GM12878 (cell line): ENCODE measurements around the gene COTL1. TPM values are rescaled to one million over a fixed set of nuclear protein-coding genes. Genes with fewer than 3 reads are reported as not detected.

Experiments
- ATAC-seq: fragments of 200-7000 bp; cut with Tn5 transposase; 3 replicates; pipeline ENCODE4 v1.9.1; 2020; ENCODE audit warnings: mild to moderate bottlenecking, moderate library complexity
- BruUV-seq: library from RNA; stranded (reverse); fragments of 400-500 nt; replicated peaks from 2 replicates; lab custom pipeline; 2021; lab: Mats Ljungman, UMichigan
- CTCF ChIA-PET: fragments of 300-600 bp; sonication (Branson Sonifier 250); formaldehyde crosslinking; extraction: SDS; loops from one replicate; lab custom pipeline; 2021; ENCODE audit warnings: inconsistent platforms; lab: Yijun Ruan, JAX
- POLR2A ChIA-PET: fragments of 350-600 bp; formaldehyde crosslinking; extraction: SDS; loops from one replicate; lab custom pipeline; 2021; ENCODE audit warnings: inconsistent platforms; lab: Charles Lee
- RAD21 ChIA-PET: fragments of 300-600 bp; sonication (Branson Sonifier 250); formaldehyde crosslinking; loops from one replicate; lab custom pipeline; 2023; ENCODE audit warnings: antibody characterized with exemption; ENCODE audit not compliant: unreplicated experiment; lab: Charles Lee
- SMC1A ChIA-PET: fragments of 300-600 bp; sonication (Branson Sonifier 250); formaldehyde crosslinking; loops from one replicate; lab custom pipeline; 2023; ENCODE audit not compliant: unreplicated experiment, uncharacterized antibody; lab: Charles Lee
- DNase-seq: peaks from one replicate; pipeline ENCODE4 v3.0.0-alpha.2; 2011; ENCODE audit warnings: low read depth, low spot score
- FAIRE-seq: peaks from 3 replicates; lab custom pipeline; 2011; peaks lifted over from hg19 to GRCh38; lab: Jason Lieb, UNC
- H2AFZ ChIP-seq: 2 replicates; pipeline ENCODE4 v1.6.0; 2011; ENCODE audit warnings: low read depth, low read length, control low read depth; ENCODE audit not compliant: control insufficient read depth
- H3K27ac ChIP-seq: 2 replicates; pipeline ENCODE4 v1.5.1; 2011; ENCODE audit warnings: control low read depth; ENCODE audit not compliant: control insufficient read depth, insufficient read depth
- H3K27me3 ChIP-seq, 2 experiments: replicated peaks in 1 of 2; 2 replicates each; pipeline versions ENCODE4 v1.6.0 to v1.6.1; 2011; ENCODE audit warnings: low read length in 1 of 2; ENCODE audit not compliant: control insufficient read depth in 2 of 2, insufficient read depth in 2 of 2
- H3K36me3 ChIP-seq, 2 experiments: 2 replicates each; pipeline ENCODE4 v1.5.1; 2011; ENCODE audit warnings: low read length in 1 of 2; ENCODE audit not compliant: control insufficient read depth in 2 of 2, insufficient read depth in 2 of 2
- H3K4me1 ChIP-seq: 2 replicates; pipeline ENCODE4 v1.6.1; 2011; ENCODE audit warnings: mild to moderate bottlenecking, low read length, moderate library complexity, mixed read lengths; ENCODE audit not compliant: control insufficient read depth, insufficient read depth
- H3K4me2 ChIP-seq: 2 replicates; pipeline ENCODE4 v1.6.0; 2011; ENCODE audit warnings: control low read depth; ENCODE audit not compliant: control insufficient read depth, insufficient read depth
- H3K4me3 ChIP-seq: fragments of 200-600 bp; sonication (generic); 2 replicates; pipeline ENCODE4 v1.5.1; 2016
- H3K79me2 ChIP-seq: 2 replicates; pipeline ENCODE4 v1.6.0; 2011; ENCODE audit warnings: low read length; ENCODE audit not compliant: control insufficient read depth, insufficient read depth
- H3K9ac ChIP-seq: 2 replicates; pipeline ENCODE4 v1.8.0; 2011; ENCODE audit warnings: low read length, control low read depth, mixed read lengths; ENCODE audit not compliant: control insufficient read depth, insufficient read depth
- H3K9me3 ChIP-seq: replicated peaks from 3 replicates; pipeline ENCODE4 v1.5.1; 2011; ENCODE audit warnings: mild to moderate bottlenecking, low read length; ENCODE audit not compliant: control insufficient read depth, insufficient read depth
- H4K20me1 ChIP-seq: 2 replicates; pipeline ENCODE4 v1.6.0; 2011; ENCODE audit not compliant: control insufficient read depth, insufficient read depth
- BHLHE40 ChIP-seq, 2 experiments: fragments of 450-650 bp in 1 of 2; IDR thresholded peaks; 2 replicates each; pipeline ENCODE4 v1.6.1; 2011 to 2017; ENCODE audit warnings: low read depth in 2 of 2, borderline replicate concordance in 1 of 2, improper control_type of control experiment in 1 of 2, low read length in 1 of 2, mild to moderate bottlenecking in 1 of 2
- CBFB ChIP-seq: IDR thresholded peaks from 2 replicates; pipeline ENCODE4 v1.6.1; 2016; ENCODE audit warnings: antibody characterized with exemption, low read depth
- EED ChIP-seq: sonication (generic); IDR thresholded peaks from 2 replicates; pipeline ENCODE4 v1.6.1; 2016; ENCODE audit warnings: antibody characterized with exemption, low read depth
- GABPA ChIP-seq: IDR thresholded peaks from 2 replicates; pipeline ENCODE4 v1.6.1; 2014; ENCODE audit warnings: antibody characterized with exemption, low read depth, mild to moderate bottlenecking, inconsistent platforms
- HSF1 ChIP-seq: fragments of 150-350 bp; IDR thresholded peaks from 2 replicates; pipeline ENCODE4 v1.6.1; 2014; ENCODE audit warnings: mild to moderate bottlenecking, low read depth, low read length
- NFIC ChIP-seq: IDR thresholded peaks from 2 replicates; pipeline ENCODE4 v1.6.1; 2012; ENCODE audit warnings: low read depth, mild to moderate bottlenecking, inconsistent platforms, low read length, moderate library complexity
- NRF1 ChIP-seq: conservative IDR thresholded peaks from 2 replicates; pipeline ENCODE4 v1.6.1; 2011; ENCODE audit warnings: mild to moderate bottlenecking, low read depth, low read length, improper control_type of control experiment
- PAX8 ChIP-seq: fragments of 450-650 bp; IDR thresholded peaks from 2 replicates; pipeline ENCODE4 v1.6.1; 2017; ENCODE audit warnings: mild to moderate bottlenecking, moderate library complexity
- RELA ChIP-seq: fragments of 450-650 bp; IDR thresholded peaks from 2 replicates; pipeline ENCODE4 v1.8.0; 2014; ENCODE audit warnings: borderline replicate concordance; ENCODE audit not compliant: partially characterized antibody
- SPI1 ChIP-seq: IDR thresholded peaks from 2 replicates; pipeline ENCODE4 v1.6.1; 2011; ENCODE audit warnings: low read depth, mild to moderate bottlenecking, low read length, moderate library complexity, borderline replicate concordance; ENCODE audit not compliant: insufficient read depth
- TCF3 ChIP-seq: IDR thresholded peaks from 2 replicates; pipeline ENCODE4 v1.6.1; 2012; ENCODE audit warnings: low read depth, mild to moderate bottlenecking, low read length, borderline replicate concordance; ENCODE audit not compliant: insufficient read depth
- WGBS: methylation state at CpG from one replicate; pipeline ENCODE4 v1.1.6; 2016; ENCODE audit warnings: low lambda C conversion rate; ENCODE audit not compliant: insufficient replicate concordance, insufficient coverage; ENCODE audit errors: missing lambda C conversion rate; 5-methylcytosine and 5-hydroxymethylcytosine counted together
- in situ Hi-C: fragments of 300-500 bp; cut with MboI; formaldehyde crosslinking; loops from 9 replicates; pipeline ENCODE4 v1.14.3; 2018; ENCODE audit warnings: mixed read lengths
- intact Hi-C: fragments of 100-400 bp; cut with micrococcal nuclease; formaldehyde crosslinking; loops from one replicate; pipeline ENCODE4 v1.14.2; 2022; ENCODE audit not compliant: unreplicated experiment
- polyA plus RNA-seq, 11 experiments: library from polyadenylated mRNA; depleted of rRNA in 4 of 11; unstranded in 6 of 11; stranded (reverse) in 5 of 11; fragments of >200 nt; fragmentation: Nextera tagmentation in 4 of 11; fragmentation: Illumina TruSeq in 1 of 11; extraction: Ambion mirVana in 4 of 11; extraction: Trizol in 1 of 11; gene quantifications; 1 replicate in 1 of 11; 2 replicates in 10 of 11; pipeline versions ENCODE4 v1.2.1 to v1.2.3, GENCODE V29; 2011 to 2016; ENCODE audit warnings: inconsistent platforms in 2 of 11, missing spikeins in 2 of 11, low read depth in 1 of 11
- total RNA-seq, 4 experiments: library from RNA; depleted of rRNA in 3 of 4; stranded (reverse); fragments of >200 nt in 3 of 4; fragmentation: Illumina TruSeq in 1 of 4; extraction: Trizol in 1 of 4; gene quantifications; 2 replicates each; pipeline versions ENCODE4 v1.2.1 to v1.2.3, GENCODE V29; 2013 to 2021

Gene COTL1
- total and polyA plus RNA-seq, 10 of the 15 experiments (the other 5 are each of a cell fraction or from before 2014, with no cell fraction given), result 140 to 894 (median 330) TPM

GRCh38 chr16:84625556-84625955 lies 7.7 kb upstream of the COTL1 start:
- Histone ChIP-seq H4K20me1 (no peaks in the 10 kb centered on the region), H3K4me1 (peaks cover 26% of the 10 kb centered on the region), H3K27ac (no peak overlapping the region), H3K36me3 (no peaks in the 10 kb centered on the region), H2AFZ (no peak overlapping the region), H3K79me2 (no peaks in the 10 kb centered on the region), H3K27me3 (no peaks in the 10 kb centered on the region), H3K4me2 (no peak overlapping the region), H3K9ac (no peak overlapping the region), H3K9me3 (no peaks in the 10 kb centered on the region), H3K4me3 (no peak overlapping the region)
- in situ Hi-C loops, result loop anchor here (10.0 to 25.0 kb wide), 2 partner anchors 337 to 351 kb away; no protein-coding TSS in a partner anchor
- SMC1A ChIA-PET, result interaction anchor here (1.0 to 2.0 kb wide), 3 partner anchors 100 to 115 kb away, joined by 3 to 10 read pairs (median 4); no protein-coding TSS in a partner anchor
- POLR2A ChIA-PET, result no interaction called here
- no peak for DNase-seq
- no peak for ATAC-seq
- no peak for TF ChIP-seq EED
- no peak for TF ChIP-seq NFIC
- TF ChIP-seq RELA, result no peak
- no peak for TF ChIP-seq SPI1
- TF ChIP-seq PAX8, result no peak
- TF ChIP-seq HSF1, result no peak
- no peak for TF ChIP-seq BHLHE40 (IDR thresholded peaks at IDR 0.05; ENCODE audit: borderline replicate concordance in 1 of 2, low read depth in 2 of 2, low read length in 1 of 2)
- no peak for TF ChIP-seq CBFB
- no peak for TF ChIP-seq GABPA
- no peak for TF ChIP-seq TCF3
- TF ChIP-seq NRF1, result no peak
- intact Hi-C loops, result no loop called here
- FAIRE-seq, result no peak
- BruUV-seq, result no TSS peak
- CTCF ChIA-PET, result interaction anchor here (0.6 to 6.8 kb wide), 4 partner anchors 15 to 118 kb away, joined by 3 to 158 read pairs (median 3); no protein-coding TSS in a partner anchor
- 98% methylated on average over 6 of the region's 6 CpGs for WGBS
- RAD21 ChIA-PET, result interaction anchor here (2.5 kb wide), 1 partner anchor 114 kb away, joined by 6 read pairs; no protein-coding TSS in a partner anchor
